GM12878 (cell line): ENCODE results near the gene YWHAH. TPM values are rescaled to one million over a fixed set of nuclear protein-coding genes. Genes with fewer than 3 reads are reported as not detected.

Experiments
- ATAC-seq: fragments of 200-7000 bp; cut with Tn5 transposase; 3 replicates; pipeline ENCODE4 v1.9.1; 2020; ENCODE audit warnings: mild to moderate bottlenecking, moderate library complexity
- BruUV-seq: library from RNA; stranded (reverse); fragments of 400-500 nt; replicated peaks from 2 replicates; lab custom pipeline; 2021; lab: Mats Ljungman, UMichigan
- CTCF ChIA-PET: fragments of 300-600 bp; sonication (Branson Sonifier 250); formaldehyde crosslinking; extraction: SDS; loops from one replicate; lab custom pipeline; 2021; ENCODE audit warnings: inconsistent platforms; lab: Yijun Ruan, JAX
- POLR2A ChIA-PET: fragments of 350-600 bp; formaldehyde crosslinking; extraction: SDS; loops from one replicate; lab custom pipeline; 2021; ENCODE audit warnings: inconsistent platforms; lab: Charles Lee
- RAD21 ChIA-PET: fragments of 300-600 bp; sonication (Branson Sonifier 250); formaldehyde crosslinking; loops from one replicate; lab custom pipeline; 2023; ENCODE audit warnings: antibody characterized with exemption; ENCODE audit not compliant: unreplicated experiment; lab: Charles Lee
- SMC1A ChIA-PET: fragments of 300-600 bp; sonication (Branson Sonifier 250); formaldehyde crosslinking; loops from one replicate; lab custom pipeline; 2023; ENCODE audit not compliant: unreplicated experiment, uncharacterized antibody; lab: Charles Lee
- DNase-seq: peaks from one replicate; pipeline ENCODE4 v3.0.0-alpha.2; 2011; ENCODE audit warnings: low read depth, low spot score
- FAIRE-seq: peaks from 3 replicates; lab custom pipeline; 2011; peaks lifted over from hg19 to GRCh38; lab: Jason Lieb, UNC
- H2AFZ ChIP-seq: 2 replicates; pipeline ENCODE4 v1.6.0; 2011; ENCODE audit warnings: low read depth, low read length, control low read depth; ENCODE audit not compliant: control insufficient read depth
- H3K27ac ChIP-seq: 2 replicates; pipeline ENCODE4 v1.5.1; 2011; ENCODE audit warnings: control low read depth; ENCODE audit not compliant: control insufficient read depth, insufficient read depth
- H3K27me3 ChIP-seq, 2 experiments: replicated peaks in 1 of 2; 2 replicates each; pipeline versions ENCODE4 v1.6.0 to v1.6.1; 2011; ENCODE audit warnings: low read length in 1 of 2; ENCODE audit not compliant: control insufficient read depth in 2 of 2, insufficient read depth in 2 of 2
- H3K36me3 ChIP-seq, 2 experiments: 2 replicates each; pipeline ENCODE4 v1.5.1; 2011; ENCODE audit warnings: low read length in 1 of 2; ENCODE audit not compliant: control insufficient read depth in 2 of 2, insufficient read depth in 2 of 2
- H3K4me1 ChIP-seq: 2 replicates; pipeline ENCODE4 v1.6.1; 2011; ENCODE audit warnings: mild to moderate bottlenecking, low read length, moderate library complexity, mixed read lengths; ENCODE audit not compliant: control insufficient read depth, insufficient read depth
- H3K4me2 ChIP-seq: 2 replicates; pipeline ENCODE4 v1.6.0; 2011; ENCODE audit warnings: control low read depth; ENCODE audit not compliant: control insufficient read depth, insufficient read depth
- H3K4me3 ChIP-seq: fragments of 200-600 bp; sonication (generic); 2 replicates; pipeline ENCODE4 v1.5.1; 2016
- H3K79me2 ChIP-seq: 2 replicates; pipeline ENCODE4 v1.6.0; 2011; ENCODE audit warnings: low read length; ENCODE audit not compliant: control insufficient read depth, insufficient read depth
- H3K9ac ChIP-seq: 2 replicates; pipeline ENCODE4 v1.8.0; 2011; ENCODE audit warnings: low read length, control low read depth, mixed read lengths; ENCODE audit not compliant: control insufficient read depth, insufficient read depth
- H3K9me3 ChIP-seq: replicated peaks from 3 replicates; pipeline ENCODE4 v1.5.1; 2011; ENCODE audit warnings: mild to moderate bottlenecking, low read length; ENCODE audit not compliant: control insufficient read depth, insufficient read depth
- H4K20me1 ChIP-seq: 2 replicates; pipeline ENCODE4 v1.6.0; 2011; ENCODE audit not compliant: control insufficient read depth, insufficient read depth
- CREM ChIP-seq: IDR thresholded peaks from 2 replicates; pipeline ENCODE4 v1.6.1; 2014; ENCODE audit warnings: antibody characterized with exemption, low read depth
- EP300 ChIP-seq, 2 experiments: fragments of 150-350 bp in 1 of 2; IDR thresholded peaks; 2 replicates each; pipeline ENCODE4 v1.6.1; 2011 to 2012; ENCODE audit warnings: low read depth in 2 of 2, low read length in 2 of 2, borderline replicate concordance in 1 of 2, improper control_type of control experiment in 1 of 2, inconsistent platforms in 1 of 2; ENCODE audit not compliant: control insufficient read depth in 1 of 2
- HDGF ChIP-seq: fragments of 450-650 bp; IDR thresholded peaks from 2 replicates; pipeline ENCODE4 v1.6.1; 2016; ENCODE audit warnings: antibody characterized with exemption
- LARP7 ChIP-seq: fragments of 450-650 bp; IDR thresholded peaks from 2 replicates; pipeline ENCODE4 v1.6.1; 2017; ENCODE audit warnings: mild to moderate bottlenecking
- NBN ChIP-seq: fragments of 450-650 bp; IDR thresholded peaks from 2 replicates; pipeline ENCODE4 v1.6.1; 2016
- PML ChIP-seq: IDR thresholded peaks from 2 replicates; pipeline ENCODE4 v1.6.1; 2012; ENCODE audit warnings: low read length, inconsistent platforms
- TCF7 ChIP-seq: IDR thresholded peaks from 2 replicates; pipeline ENCODE4 v1.6.1; 2014; ENCODE audit warnings: antibody characterized with exemption, borderline replicate concordance
- ZSCAN29 ChIP-seq: fragments of 450-650 bp; IDR thresholded peaks from 2 replicates; pipeline ENCODE4 v1.6.1; 2017; ENCODE audit warnings: mild to moderate bottlenecking, moderate library complexity
- WGBS: methylation state at CpG from one replicate; pipeline ENCODE4 v1.1.6; 2016; ENCODE audit warnings: low lambda C conversion rate; ENCODE audit not compliant: insufficient replicate concordance, insufficient coverage; ENCODE audit errors: missing lambda C conversion rate; 5-methylcytosine and 5-hydroxymethylcytosine counted together
- in situ Hi-C: fragments of 300-500 bp; cut with MboI; formaldehyde crosslinking; loops from 9 replicates; pipeline ENCODE4 v1.14.3; 2018; ENCODE audit warnings: mixed read lengths
- intact Hi-C: fragments of 100-400 bp; cut with micrococcal nuclease; formaldehyde crosslinking; loops from one replicate; pipeline ENCODE4 v1.14.2; 2022; ENCODE audit not compliant: unreplicated experiment
- polyA plus RNA-seq, 11 experiments: library from polyadenylated mRNA; depleted of rRNA in 4 of 11; unstranded in 6 of 11; stranded (reverse) in 5 of 11; fragments of >200 nt; fragmentation: Nextera tagmentation in 4 of 11; fragmentation: Illumina TruSeq in 1 of 11; extraction: Ambion mirVana in 4 of 11; extraction: Trizol in 1 of 11; gene quantifications; 1 replicate in 1 of 11; 2 replicates in 10 of 11; pipeline versions ENCODE4 v1.2.1 to v1.2.3, GENCODE V29; 2011 to 2016; ENCODE audit warnings: inconsistent platforms in 2 of 11, missing spikeins in 2 of 11, low read depth in 1 of 11
- total RNA-seq, 4 experiments: library from RNA; depleted of rRNA in 3 of 4; stranded (reverse); fragments of >200 nt in 3 of 4; fragmentation: Illumina TruSeq in 1 of 4; extraction: Trizol in 1 of 4; gene quantifications; 2 replicates each; pipeline versions ENCODE4 v1.2.1 to v1.2.3, GENCODE V29; 2013 to 2021
- TF ChIP-seq, protein P1 (sequence below): fragments of 450-650 bp; IDR thresholded peaks from 2 replicates; pipeline ENCODE4 v1.6.1; 2016; ENCODE audit warnings: mild to moderate bottlenecking, moderate library complexity, borderline replicate concordance

YWHAH gene
- total and polyA plus RNA-seq, 10 of the 15 experiments (the other 5 are each of a cell fraction or from before 2014, with no cell fraction given) = 34.2 to 197 (median 115) TPM

- no peak for TF ChIP-seq EP300 (IDR thresholded peaks at IDR 0.05; ENCODE audit: borderline replicate concordance in 1 of 2, control insufficient read depth in 1 of 2, low read depth in 2 of 2, low read length in 2 of 2)
- no peak for TF ChIP-seq HDGF
- TF ChIP-seq CREM = no peak
Observed at GRCh38 chr22:31956360-31956759, 12.0 kb downstream of the YWHAH start (continued).

DNA sequence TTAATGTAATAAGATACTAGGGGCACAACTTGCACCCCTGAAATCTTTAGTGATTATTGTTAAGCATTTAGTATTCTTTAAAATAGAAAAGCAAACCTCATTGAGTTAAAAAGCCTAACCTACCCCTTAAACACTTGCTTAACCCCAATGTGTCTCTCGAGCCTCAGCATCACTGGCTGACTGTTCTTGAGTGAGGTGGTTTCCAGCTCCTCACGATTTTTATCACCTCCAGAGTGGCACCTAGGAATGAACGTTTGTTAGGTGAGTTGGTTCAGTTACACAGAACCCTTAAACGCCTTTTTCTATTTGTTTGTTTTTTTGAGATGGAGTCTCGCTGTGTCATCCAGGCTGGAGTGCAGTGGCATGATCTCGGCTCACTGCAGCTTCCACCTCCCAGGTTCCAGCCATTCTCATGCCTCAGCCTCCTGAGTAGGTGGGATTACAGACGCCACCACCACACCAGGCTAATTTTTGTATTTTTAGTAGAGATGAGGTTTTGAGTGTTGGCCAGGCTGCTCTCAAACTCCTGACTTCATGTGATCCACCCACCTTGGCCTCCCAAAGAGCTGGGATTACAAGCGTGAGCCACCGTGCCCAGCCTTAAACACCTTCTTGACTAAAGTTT is 13.7 kb downstream of the YWHAH start:
- Histone ChIP-seq H2AFZ (no peak overlapping the region), H4K20me1 (no peaks in the 10 kb centered on the region), H3K27me3 (no peaks in the 10 kb centered on the region), H3K4me1 (no peaks in the 10 kb centered on the region), H3K79me2 (peaks cover 11% of the 10 kb centered on the region), H3K27ac (no peak overlapping the region), H3K9me3 (no peaks in the 10 kb centered on the region), H3K4me2 (no peak overlapping the region), H3K4me3 (no peak overlapping the region), H3K9ac (no peak overlapping the region), H3K36me3 (peaks cover 6 to 17% of the 10 kb centered on the region in 2 experiments)
- 85% methylated on average over 9 of the region's 9 CpGs for WGBS
- ChIA-PET SMC1A (interaction anchor here (1.0 kb wide), 1 partner anchor 12 kb away, joined by 3 read pairs; no protein-coding TSS in a partner anchor), RAD21 (no interaction called here), CTCF (interaction anchor here (2.3 kb wide), 1 partner anchor 12 kb away, joined by 11 read pairs; no protein-coding TSS in a partner anchor), POLR2A (no interaction called here)
- FAIRE-seq (no peak), ATAC-seq (no peak), DNase-seq (no peak)
- BruUV-seq = no TSS peak
- TF ChIP-seq ZSCAN29 (no peak), NBN (no peak), PML (no peak), TCF7 (no peak), LARP7 (no peak)
- TF ChIP-seq, protein P1, sequence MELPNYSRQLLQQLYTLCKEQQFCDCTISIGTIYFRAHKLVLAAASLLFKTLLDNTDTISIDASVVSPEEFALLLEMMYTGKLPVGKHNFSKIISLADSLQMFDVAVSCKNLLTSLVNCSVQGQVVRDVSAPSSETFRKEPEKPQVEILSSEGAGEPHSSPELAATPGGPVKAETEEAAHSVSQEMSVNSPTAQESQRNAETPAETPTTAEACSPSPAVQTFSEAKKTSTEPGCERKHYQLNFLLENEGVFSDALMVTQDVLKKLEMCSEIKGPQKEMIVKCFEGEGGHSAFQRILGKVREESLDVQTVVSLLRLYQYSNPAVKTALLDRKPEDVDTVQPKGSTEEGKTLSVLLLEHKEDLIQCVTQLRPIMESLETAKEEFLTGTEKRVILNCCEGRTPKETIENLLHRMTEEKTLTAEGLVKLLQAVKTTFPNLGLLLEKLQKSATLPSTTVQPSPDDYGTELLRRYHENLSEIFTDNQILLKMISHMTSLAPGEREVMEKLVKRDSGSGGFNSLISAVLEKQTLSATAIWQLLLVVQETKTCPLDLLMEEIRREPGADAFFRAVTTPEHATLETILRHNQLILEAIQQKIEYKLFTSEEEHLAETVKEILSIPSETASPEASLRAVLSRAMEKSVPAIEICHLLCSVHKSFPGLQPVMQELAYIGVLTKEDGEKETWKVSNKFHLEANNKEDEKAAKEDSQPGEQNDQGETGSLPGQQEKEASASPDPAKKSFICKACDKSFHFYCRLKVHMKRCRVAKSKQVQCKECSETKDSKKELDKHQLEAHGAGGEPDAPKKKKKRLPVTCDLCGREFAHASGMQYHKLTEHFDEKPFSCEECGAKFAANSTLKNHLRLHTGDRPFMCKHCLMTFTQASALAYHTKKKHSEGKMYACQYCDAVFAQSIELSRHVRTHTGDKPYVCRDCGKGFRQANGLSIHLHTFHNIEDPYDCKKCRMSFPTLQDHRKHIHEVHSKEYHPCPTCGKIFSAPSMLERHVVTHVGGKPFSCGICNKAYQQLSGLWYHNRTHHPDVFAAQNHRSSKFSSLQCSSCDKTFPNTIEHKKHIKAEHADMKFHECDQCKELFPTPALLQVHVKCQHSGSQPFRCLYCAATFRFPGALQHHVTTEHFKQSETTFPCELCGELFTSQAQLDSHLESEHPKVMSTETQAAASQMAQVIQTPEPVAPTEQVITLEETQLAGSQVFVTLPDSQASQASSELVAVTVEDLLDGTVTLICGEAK = no peak
- intact Hi-C loops (no loop called here), in situ Hi-C loops (no loop called here)
